H1 (cell line): Measurements from ENCODE around the gene TSPAN9. TPM values are rescaled to one million over a fixed set of nuclear protein-coding genes. Genes with fewer than 3 reads are reported as not detected.

Experiments
- CBX5 ChIP-seq: fragments of 300-800, 300-1000 bp; sonication (generic); IDR thresholded peaks from 2 replicates; pipeline ENCODE4 v1.7.1; 2016; ENCODE audit warnings: antibody characterized with exemption, low read length, low read depth
- EGR1 ChIP-seq: IDR thresholded peaks from 2 replicates; pipeline ENCODE4 v1.6.1; 2011; ENCODE audit warnings: low read depth, low read length, borderline replicate concordance
- MAFK ChIP-seq: IDR thresholded peaks from 2 replicates; pipeline ENCODE4 v1.6.1; 2012; ENCODE audit warnings: low read depth, mild to moderate bottlenecking, improper control_type of control experiment, low read length
- SAP30 ChIP-seq: fragments of 300-600 bp; sonication (generic); IDR thresholded peaks from 2 replicates; pipeline ENCODE4 v1.7.1; 2012; ENCODE audit warnings: low read length, moderate library complexity, mild to moderate bottlenecking, inconsistent platforms; ENCODE audit not compliant: insufficient read depth, insufficient replicate concordance
- SIN3A ChIP-seq, 2 experiments: IDR thresholded peaks in 1 of 2; conservative IDR thresholded peaks in 1 of 2; 2 replicates each; pipeline ENCODE4 v1.6.1; 2011 to 2012; ENCODE audit warnings: low read length in 2 of 2, improper control_type of control experiment in 1 of 2, low read depth in 1 of 2, mild to moderate bottlenecking in 1 of 2
- SUZ12 ChIP-seq: fragments of 200-600 bp; sonication (generic); IDR thresholded peaks from 2 replicates; pipeline ENCODE4 v1.6.1; 2012; ENCODE audit warnings: mild to moderate bottlenecking, inconsistent platforms, low read length, moderate library complexity, mixed read lengths
- TAF7 ChIP-seq: optimal IDR thresholded peaks from 2 replicates; pipeline ENCODE3; 2011; ENCODE audit warnings: low read depth, mild to moderate bottlenecking, inconsistent platforms, low read length, moderate library complexity, borderline replicate concordance
- TEAD4 ChIP-seq: IDR thresholded peaks from 2 replicates; pipeline ENCODE4 v1.6.1; 2012; ENCODE audit warnings: low read depth, low read length, inconsistent platforms, mixed read lengths
- polyA plus RNA-seq, 7 experiments: library from polyadenylated mRNA; depleted of rRNA in 3 of 7; stranded (reverse) in 5 of 7; unstranded in 2 of 7; fragments of >200 nt in 5 of 7; fragments of 200-250 nt in 2 of 7; gene quantifications; 1 replicate in 5 of 7; 2 replicates in 1 of 7; 4 replicates in 1 of 7; pipeline versions ENCODE4 v1.2.1 to v1.2.3, GENCODE V29; 2011 to 2013; ENCODE audit warnings: missing spikeins in 2 of 7, mixed read lengths in 2 of 7
- total RNA-seq: library from RNA; stranded (reverse); fragmentation: NEBNext Ultra II Directional; extraction: Animal tissue kit (Norgen Biotek cat#: 25700); gene quantifications from 2 replicates; pipeline ENCODE4 v1.2.1, GENCODE V29; 2021
- TF ChIP-seq, protein P1 (sequence below), 3 experiments: IDR thresholded peaks; 1 replicate in 2 of 3; 2 replicates in 1 of 3; pipeline versions ENCODE4 v1.5.1 to v1.6.1; 2011; ENCODE audit warnings: low read length in 3 of 3, mild to moderate bottlenecking in 3 of 3, inconsistent platforms in 2 of 3, low read depth in 1 of 3, moderate library complexity in 1 of 3; ENCODE audit not compliant: insufficient read depth in 1 of 3; ENCODE audit errors: control extremely low read depth in 1 of 3

The TSPAN9 gene
- total and polyA plus RNA-seq, 2 of the 8 experiments (the other 6 are each of a cell fraction or from before 2014, with no cell fraction given): 11.5 to 29.1 TPM

DNA sequence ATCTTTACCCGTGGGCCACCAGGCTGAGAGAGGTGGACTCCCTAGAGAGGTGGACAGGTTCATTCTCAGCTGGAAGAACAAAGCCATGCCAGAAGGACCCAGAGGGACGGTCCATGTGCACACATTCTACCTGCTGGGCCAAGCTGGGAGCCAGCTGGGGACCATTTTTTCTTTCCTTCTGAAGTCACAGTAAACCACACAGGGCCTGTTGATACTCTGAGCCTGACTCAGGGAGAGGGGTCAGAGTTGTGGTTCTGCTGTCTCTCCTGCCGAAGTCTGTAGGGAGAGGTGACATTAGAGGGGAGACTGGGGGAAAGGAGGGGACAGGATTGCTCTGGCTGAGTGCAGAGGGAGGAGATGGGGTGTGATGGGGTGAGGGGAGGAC is 148.6 kb downstream of the TSPAN9 start (continued):
- TF ChIP-seq, protein P1, sequence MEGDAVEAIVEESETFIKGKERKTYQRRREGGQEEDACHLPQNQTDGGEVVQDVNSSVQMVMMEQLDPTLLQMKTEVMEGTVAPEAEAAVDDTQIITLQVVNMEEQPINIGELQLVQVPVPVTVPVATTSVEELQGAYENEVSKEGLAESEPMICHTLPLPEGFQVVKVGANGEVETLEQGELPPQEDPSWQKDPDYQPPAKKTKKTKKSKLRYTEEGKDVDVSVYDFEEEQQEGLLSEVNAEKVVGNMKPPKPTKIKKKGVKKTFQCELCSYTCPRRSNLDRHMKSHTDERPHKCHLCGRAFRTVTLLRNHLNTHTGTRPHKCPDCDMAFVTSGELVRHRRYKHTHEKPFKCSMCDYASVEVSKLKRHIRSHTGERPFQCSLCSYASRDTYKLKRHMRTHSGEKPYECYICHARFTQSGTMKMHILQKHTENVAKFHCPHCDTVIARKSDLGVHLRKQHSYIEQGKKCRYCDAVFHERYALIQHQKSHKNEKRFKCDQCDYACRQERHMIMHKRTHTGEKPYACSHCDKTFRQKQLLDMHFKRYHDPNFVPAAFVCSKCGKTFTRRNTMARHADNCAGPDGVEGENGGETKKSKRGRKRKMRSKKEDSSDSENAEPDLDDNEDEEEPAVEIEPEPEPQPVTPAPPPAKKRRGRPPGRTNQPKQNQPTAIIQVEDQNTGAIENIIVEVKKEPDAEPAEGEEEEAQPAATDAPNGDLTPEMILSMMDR (IDR thresholded peaks at IDR 0.05; ENCODE audit: control extremely low read depth in 1 of 3, insufficient read depth in 1 of 3, low read depth in 1 of 3, low read length in 3 of 3): no peak
- TF ChIP-seq CBX5 (no peak), SIN3A (conservative IDR thresholded peaks at IDR 0.05 in 1 of 2, IDR thresholded peaks at IDR 0.05 in 1 of 2; ENCODE audit: low read depth in 1 of 2, low read length in 2 of 2) (no peak), TEAD4 (no peak), TAF7 (no peak), SUZ12 (no peak), MAFK (no peak), SAP30 (no peak), EGR1 (no peak)
